HG03432 (cell line): Measurements from ENCODE around the gene TAS2R40.
"Not testable (repeated sequence)": the region's sequence is repeated elsewhere in the genome, so short reads cannot be mapped to it uniquely, and the experiment has no call there.

Experiments used
- ATAC-seq: cut with Tn5 transposase; IDR thresholded peaks from one replicate; pipeline ENCODE4 v1.9.1; 2021; ENCODE audit warnings: mild to moderate bottlenecking, moderate library complexity; ENCODE audit not compliant: unreplicated experiment

TAS2R40 gene

GRCh38 chr7:143221737-143222136, at the start of gene TAS2R40:
Gene TAS2R40 (plus strand): TSS chr7:143222037. CDS start chr7:143222079, 42 bp downstream.
- no peak for ATAC-seq

GRCh38 chr7:143172354-143172753, 49.5 kb upstream of the TAS2R40 start:
- no peak for ATAC-seq

GRCh38 chr7:143176128-143176527, 45.7 kb upstream of the TAS2R40 start:
- ATAC-seq = no peak

GRCh38 chr7:143177374-143178119, 44.3 kb upstream of the TAS2R40 start:
- no peak for ATAC-seq

GRCh38 chr7:143180771-143181170, 41.1 kb upstream of the TAS2R40 start:
- not testable (repeated sequence) for ATAC-seq

- no peak for ATAC-seq
These were observed 40.5 kb upstream of the TAS2R40 start for GRCh38 chr7:143181349-143181748.

GRCh38 chr7:143183024-143183423, 38.8 kb upstream of the TAS2R40 start, which contains the start of gene TAS2R39:
Gene TAS2R39 (plus strand): TSS chr7:143183419. CDS start chr7:143183419, 0 bp downstream.
- no peak for ATAC-seq

- ATAC-seq = no peak
These were observed 36.3 kb upstream of the TAS2R40 start for GRCh38 chr7:143185551-143185950.

- ATAC-seq = no peak
These were observed 32.8 kb upstream of the TAS2R40 start for GRCh38 chr7:143188994-143189393.

GRCh38 chr7:143193880-143194279, 28.0 kb upstream of the TAS2R40 start:
- ATAC-seq = no peak

GRCh38 chr7:143199040-143199439, 22.8 kb upstream of the TAS2R40 start:
- peak; percentile 71 for ATAC-seq

GRCh38 chr7:143202161-143202560, 19.7 kb upstream of the TAS2R40 start:
- no peak for ATAC-seq

GRCh38 chr7:143203386-143203785, 18.5 kb upstream of the TAS2R40 start:
- no peak for ATAC-seq

- ATAC-seq = peak; percentile 92
These were observed 16.1 kb upstream of the TAS2R40 start for GRCh38 chr7:143205560-143206293.

GRCh38 chr7:143210541-143210940, 11.3 kb upstream of the TAS2R40 start:
- ATAC-seq = no peak

GRCh38 chr7:143213478-143213877, 8.4 kb upstream of the TAS2R40 start:
- not testable (repeated sequence) for ATAC-seq

- ATAC-seq = peak; percentile 87
These were observed 6.8 kb upstream of the TAS2R40 start for GRCh38 chr7:143214789-143215679.

- ATAC-seq = no peak
These were observed 5.7 kb upstream of the TAS2R40 start for GRCh38 chr7:143216151-143216550.

GRCh38 chr7:143216686-143217085, 5.2 kb upstream of the TAS2R40 start:
- no peak for ATAC-seq

GRCh38 chr7:143217806-143218205, 4.0 kb upstream of the TAS2R40 start:
- no peak for ATAC-seq

GRCh38 chr7:143221286-143221685, 551 bp upstream of the TAS2R40 start:
- ATAC-seq = no peak
